GM23338 (cell line): Measurements from ENCODE around the gene DCTN1. TPM values are rescaled to one million over a fixed set of nuclear protein-coding genes. Genes with fewer than 3 reads are reported as not detected.
A peak's percentile ranks its signal among the peaks of the same experiment; 100 is the strongest.

Experiments
- ATAC-seq: fragments of 200-7000 bp; cut with Tn5 transposase; 3 replicates; pipeline ENCODE4 v1.9.1; 2020
- DNase-seq: peaks from one replicate; pipeline ENCODE4 v3.0.0-alpha.2; 2015; ENCODE audit warnings: low spot score
- H2AFZ ChIP-seq: fragments of 200-600 bp; sonication (generic); 2 replicates; pipeline ENCODE4 v1.8.0; 2016; ENCODE audit warnings: antibody characterized with exemption, mild to moderate bottlenecking, moderate library complexity
- H3F3A ChIP-seq: fragments of 200-600 bp; sonication (generic); replicated peaks from 2 replicates; pipeline ENCODE4 v1.8.0; 2017; ENCODE audit warnings: antibody characterized with exemption, mixed run types, low read depth
- H3K27ac ChIP-seq: fragments of 200-600 bp; sonication (generic); 2 replicates; pipeline ENCODE4 v1.6.1; 2016; ENCODE audit warnings: low read depth
- H3K27me3 ChIP-seq: fragments of 200-600 bp; sonication (generic); 2 replicates; pipeline ENCODE4 v1.8.0; 2016; ENCODE audit warnings: mild to moderate bottlenecking, mixed run types, moderate library complexity; ENCODE audit not compliant: insufficient read depth
- H3K36me3 ChIP-seq: fragments of 200-600 bp; sonication (generic); 2 replicates; pipeline ENCODE4 v1.8.0; 2016; ENCODE audit warnings: mild to moderate bottlenecking; ENCODE audit not compliant: insufficient read depth
- H3K4me1 ChIP-seq: fragments of 200-600 bp; sonication (generic); 2 replicates; pipeline ENCODE4 v1.8.0; 2016; ENCODE audit warnings: mild to moderate bottlenecking, moderate library complexity; ENCODE audit not compliant: insufficient read depth
- H3K4me2 ChIP-seq: fragments of 200-600 bp; sonication (generic); 2 replicates; pipeline ENCODE4 v1.7.1; 2017; ENCODE audit warnings: mixed run types
- H3K4me3 ChIP-seq: fragments of 200-600 bp; sonication (generic); 2 replicates; pipeline ENCODE4 v1.6.1; 2016; ENCODE audit warnings: mixed run types
- H3K79me2 ChIP-seq: fragments of 200-600 bp; sonication (generic); replicated peaks from 2 replicates; pipeline ENCODE4 v1.8.0; 2017; ENCODE audit warnings: mild to moderate bottlenecking; ENCODE audit not compliant: insufficient read depth
- H3K9me2 ChIP-seq: fragments of 200-600 bp; sonication (generic); 2 replicates; pipeline ENCODE4 v1.8.0; 2017; ENCODE audit not compliant: insufficient read depth
- H4K20me1 ChIP-seq: fragments of 200-600 bp; sonication (generic); replicated peaks from 2 replicates; pipeline ENCODE4 v1.8.0; 2017; ENCODE audit warnings: mild to moderate bottlenecking; ENCODE audit not compliant: insufficient read depth
- H3K27ac Mint-ChIP-seq: 2 replicates; pipeline ENCODE4 v1.8.0; 2020; ENCODE audit warnings: inconsistent platforms, mild to moderate bottlenecking, moderate library complexity, mixed read lengths
- H3K27me3 Mint-ChIP-seq: 3 replicates; pipeline ENCODE4 v1.8.0; 2022; ENCODE audit warnings: low read depth, mild to moderate bottlenecking, moderate library complexity, mixed read lengths, inconsistent platforms; ENCODE audit not compliant: insufficient read depth, poor library complexity
- H3K36me3 Mint-ChIP-seq: 3 replicates; pipeline ENCODE4 v1.8.0; 2021; ENCODE audit warnings: low read depth, mild to moderate bottlenecking, inconsistent platforms, moderate library complexity, mixed read lengths
- H3K4me1 Mint-ChIP-seq: 3 replicates; pipeline ENCODE4 v1.8.0; 2020; ENCODE audit warnings: mild to moderate bottlenecking, inconsistent platforms, mixed read lengths
- H3K4me3 Mint-ChIP-seq: 3 replicates; pipeline ENCODE4 v1.8.0; 2021; ENCODE audit warnings: moderate library complexity, mild to moderate bottlenecking, inconsistent platforms, mixed read lengths
- H3K9me3 Mint-ChIP-seq: 3 replicates; pipeline ENCODE4 v1.8.0; 2020; ENCODE audit warnings: moderate library complexity, mild to moderate bottlenecking, inconsistent platforms, mixed read lengths
- CREB1 ChIP-seq: fragments of 250-450 bp; sonication (Bioruptor Pico); IDR thresholded peaks from 2 replicates; pipeline ENCODE4 v1.5.0; 2020; ENCODE audit warnings: low read depth, mild to moderate bottlenecking, moderate library complexity
- CTCF ChIP-seq, 2 experiments: fragments of 200-600 bp in 1 of 2; sonication (generic) in 1 of 2; conservative IDR thresholded peaks; 2 replicates each; pipeline versions ENCODE4 v1.5.1 to v1.6.1; 2016 to 2017; ENCODE audit warnings: antibody characterized with exemption in 2 of 2, low read depth in 2 of 2, mild to moderate bottlenecking in 2 of 2, moderate library complexity in 1 of 2
- ETS1 ChIP-seq: IDR thresholded peaks from 2 replicates; pipeline ENCODE4 v1.6.1; 2016; ENCODE audit warnings: antibody characterized with exemption
- EZH2 ChIP-seq: fragments of 200-600 bp; sonication (generic); IDR thresholded peaks from one replicate; pipeline ENCODE4 v1.8.0; 2017; ENCODE audit warnings: antibody characterized with exemption, mild to moderate bottlenecking, low read depth; ENCODE audit not compliant: unreplicated experiment
- EZH2phosphoT487 ChIP-seq: fragments of 200-600 bp; sonication (generic); IDR thresholded peaks from one replicate; pipeline ENCODE4 v1.8.1; 2018; ENCODE audit warnings: antibody characterized with exemption; ENCODE audit not compliant: unreplicated experiment
- JUNB ChIP-seq: IDR thresholded peaks from one replicate; pipeline ENCODE4 v1.6.1; 2016; ENCODE audit warnings: antibody characterized with exemption; ENCODE audit not compliant: unreplicated experiment
- NANOG ChIP-seq: IDR thresholded peaks from 2 replicates; pipeline ENCODE4 v1.6.1; 2016; ENCODE audit warnings: antibody characterized with exemption, borderline replicate concordance
- POLR2AphosphoS5 ChIP-seq: IDR thresholded peaks from 2 replicates; pipeline ENCODE4 v1.6.1; 2016; ENCODE audit warnings: antibody characterized with exemption, low read depth
- STAT1 ChIP-seq: IDR thresholded peaks from one replicate; pipeline ENCODE4 v1.6.1; 2016; ENCODE audit warnings: antibody characterized with exemption; ENCODE audit not compliant: unreplicated experiment
- ZNF114 ChIP-seq: fragments of 250-450 bp; sonication (Bioruptor Pico); IDR thresholded peaks from 2 replicates; pipeline ENCODE4 v1.5.0; 2020; ENCODE audit warnings: mild to moderate bottlenecking, moderate library complexity
- ZNF331 ChIP-seq: fragments of 250-450 bp; sonication (Bioruptor Pico); IDR thresholded peaks from 2 replicates; pipeline ENCODE4 v1.5.0; 2020; ENCODE audit warnings: low read depth, mild to moderate bottlenecking, moderate library complexity
- ZNF462 ChIP-seq: fragments of 250-450 bp; sonication (Bioruptor Pico); IDR thresholded peaks from 2 replicates; pipeline ENCODE4 v1.5.0; 2020; ENCODE audit warnings: mild to moderate bottlenecking, moderate library complexity
- polyA plus RNA-seq: library from polyadenylated mRNA; unstranded; fragments of >200 nt; fragmentation: Nextera tagmentation; extraction: Ambion mirVana; gene quantifications from 2 replicates; pipeline ENCODE4 v1.2.1, GENCODE V29; 2016
- total RNA-seq: library from RNA; depleted of rRNA; stranded (reverse); fragments of >200 nt; shearing (Covaris generic); gene quantifications from 2 replicates; pipeline ENCODE4 v1.2.3, GENCODE V29; 2014

Gene DCTN1
- total and polyA plus RNA-seq, 2 experiments from 2014 or later = 108 to 145 TPM

GRCh38 chr2:74423231-74424095, 43.4 kb upstream of the DCTN1 start:
- no peak overlapping the region for H3K4me2 ChIP-seq
- Mint-ChIP-seq H3K9me3 (no peaks in the 10 kb centered on the region), H3K36me3 (peaks cover 34% of the 10 kb centered on the region), H3K4me1 (peaks cover 10% of the 10 kb centered on the region), H3K27ac (no peak overlapping the region), H3K27me3 (peaks cover 42% of the 10 kb centered on the region), H3K4me3 (peak overlapping the region; percentile 95)
- H3K4me1 ChIP-seq = no peaks in the 10 kb centered on the region
- TF ChIP-seq STAT1 (no peak), ZNF114 (no peak), ETS1 (no peak), ZNF331 (no peak), EZH2 (no peak), NANOG (no peak), ZNF462 (CRISPR knock-in tag) (no peak), CREB1 (CRISPR knock-in tag) (no peak), EZH2phosphoT487 (no peak), JUNB (no peak), CTCF (conservative IDR thresholded peaks at IDR 0.05; ENCODE audit: low read depth in 2 of 2) (no peak), POLR2AphosphoS5 (no peak)
- DNase-seq (no peak), ATAC-seq (no peak)
- no peak overlapping the region for H3K4me3 ChIP-seq
- no peaks in the 10 kb centered on the region for H3K79me2 ChIP-seq
- peaks cover 5% of the 10 kb centered on the region; the same call in 1 of the 2 replicates for H4K20me1 ChIP-seq
- H3K36me3 ChIP-seq = no peaks in the 10 kb centered on the region
- H3F3A ChIP-seq = peaks cover 13% of the 10 kb centered on the region; the same call in 1 of the 2 replicates
- H3K27ac ChIP-seq = no peak overlapping the region
- H2AFZ ChIP-seq = no peak overlapping the region
- H3K9me2 ChIP-seq = no peaks in the 10 kb centered on the region
- H3K27me3 ChIP-seq = peaks cover 15% of the 10 kb centered on the region
